Natural killer cell (primary cell): ENCODE data around the gene UBE2U. TPM values are rescaled to one million over a fixed set of nuclear protein-coding genes. Genes with fewer than 3 reads are reported as not detected.

Experiments used
- ATAC-seq, 3 donors: fragments of 150-1000 bp in 2 of 3; fragments of 200-7000 bp in 1 of 3; cut with Tn5 transposase; 1 replicate in 1 of 3; 2 replicates in 2 of 3; pipeline ENCODE4 v1.10.0; 2021; ENCODE audit warnings: mild to moderate bottlenecking in 2 of 3, moderate library complexity in 2 of 3
- DNase-seq, 2 donors: peaks; one replicate each; pipeline versions ENCODE4 v3.0.0 to v3.0.0-alpha.2; 2013 to 2021; ENCODE audit warnings: mixed read lengths in 1 of 2
- H3K27ac ChIP-seq: one replicate; pipeline ENCODE4 v1.5.1; 2013; ENCODE audit warnings: mild to moderate bottlenecking, low read length
- H3K27me3 ChIP-seq: one replicate; pipeline ENCODE4 v1.6.1; 2013; ENCODE audit warnings: low read length; ENCODE audit not compliant: control insufficient read depth, insufficient read depth
- H3K36me3 ChIP-seq: one replicate; pipeline ENCODE4 v1.6.1; 2013; ENCODE audit warnings: low read length; ENCODE audit not compliant: control insufficient read depth, insufficient read depth
- H3K4me1 ChIP-seq: one replicate; pipeline ENCODE4 v1.6.1; 2013; ENCODE audit warnings: low read length; ENCODE audit not compliant: control insufficient read depth, insufficient read depth
- H3K4me3 ChIP-seq: one replicate; pipeline ENCODE4 v1.5.1; 2013; ENCODE audit warnings: low read length
- H3K9me3 ChIP-seq: one replicate; pipeline ENCODE4 v1.6.1; 2013; ENCODE audit warnings: low read length; ENCODE audit not compliant: control insufficient read depth, insufficient read depth
- H3K27ac Mint-ChIP-seq, 2 donors: one replicate each; pipeline ENCODE4 v1.8.0; 2022; ENCODE audit warnings: mild to moderate bottlenecking in 2 of 2, mixed read lengths in 2 of 2, moderate library complexity in 1 of 2
- H3K27me3 Mint-ChIP-seq, 2 donors: one replicate each; pipeline ENCODE4 v1.8.0; 2022; ENCODE audit warnings: low read depth in 2 of 2, mixed read lengths in 2 of 2
- H3K36me3 Mint-ChIP-seq: one replicate; pipeline ENCODE4 v1.8.0; 2022; ENCODE audit warnings: mixed read lengths
- H3K4me1 Mint-ChIP-seq, 2 donors: one replicate each; pipeline ENCODE4 v1.8.0; 2022; ENCODE audit warnings: mixed read lengths in 2 of 2
- H3K4me3 Mint-ChIP-seq: one replicate; pipeline ENCODE4 v1.8.0; 2022; ENCODE audit warnings: mild to moderate bottlenecking, moderate library complexity, mixed read lengths
- H3K9me3 Mint-ChIP-seq, 2 donors: one replicate each; pipeline ENCODE4 v1.8.0; 2022; ENCODE audit warnings: mixed read lengths in 2 of 2
- WGBS: methylation state at CpG from one replicate; pipeline ENCODE4 v1.1.7; 2013; ENCODE audit warnings: missing lambda C conversion rate; ENCODE audit not compliant: insufficient coverage; 5-methylcytosine and 5-hydroxymethylcytosine counted together
- intact Hi-C: fragments of 100-400 bp; cut with micrococcal nuclease; formaldehyde crosslinking; loops from one replicate; pipeline ENCODE4 v1.14.2; 2022
- total RNA-seq, 4 donors: library from RNA; stranded (reverse); fragments of 120-200 nt in 1 of 4; gene quantifications; one replicate each; pipeline versions ENCODE4 v1.2.3 to v1.2.4, GENCODE V29; 2013 to 2022
- TF ChIP-seq, protein P1 (sequence below): fragments of 200-600 bp; IDR thresholded peaks from one replicate; pipeline ENCODE4 v1.8.0; 2022; ENCODE audit warnings: antibody characterized with exemption

Gene UBE2U
- total RNA-seq, 3 donors from 2014 or later (not counting 1 experiment from before 2014, with no cell fraction given) = not detected

DNA sequence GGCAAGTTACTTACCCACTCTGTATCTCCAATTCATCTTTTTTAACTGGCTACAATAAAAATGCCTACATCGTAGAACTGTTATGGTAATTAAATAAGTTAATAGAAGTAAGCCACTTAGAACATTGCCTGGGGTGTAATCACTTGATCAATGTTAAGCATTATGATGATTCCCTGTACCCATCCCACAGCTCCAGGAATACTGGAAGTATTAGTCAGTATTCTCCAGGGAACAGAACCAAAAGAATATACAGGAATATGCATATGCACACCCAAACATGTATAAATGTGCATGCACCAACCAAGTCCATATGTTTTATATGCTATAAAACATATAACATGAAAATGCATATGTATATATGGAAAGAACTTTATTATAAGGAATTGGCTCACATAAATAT, 107.3 kb downstream of the UBE2U start:
- Mint-ChIP-seq H3K36me3 (no peaks in the 10 kb centered on the region), H3K4me1 (no peaks in the 10 kb centered on the region), H3K9me3 (no peaks in the 10 kb centered on the region), H3K4me3 (no peak overlapping the region), H3K27ac (no peak overlapping the region), H3K27me3 (peaks cover 4 to 10% of the 10 kb centered on the region in 2 donors)
- DNase-seq (no peak), ATAC-seq (no peak)
- Histone ChIP-seq H3K4me1 (no peaks in the 10 kb centered on the region), H3K27ac (no peak overlapping the region), H3K9me3 (no peaks in the 10 kb centered on the region), H3K36me3 (no peaks in the 10 kb centered on the region), H3K4me3 (no peak overlapping the region), H3K27me3 (no peaks in the 10 kb centered on the region)
- TF ChIP-seq, protein P1, sequence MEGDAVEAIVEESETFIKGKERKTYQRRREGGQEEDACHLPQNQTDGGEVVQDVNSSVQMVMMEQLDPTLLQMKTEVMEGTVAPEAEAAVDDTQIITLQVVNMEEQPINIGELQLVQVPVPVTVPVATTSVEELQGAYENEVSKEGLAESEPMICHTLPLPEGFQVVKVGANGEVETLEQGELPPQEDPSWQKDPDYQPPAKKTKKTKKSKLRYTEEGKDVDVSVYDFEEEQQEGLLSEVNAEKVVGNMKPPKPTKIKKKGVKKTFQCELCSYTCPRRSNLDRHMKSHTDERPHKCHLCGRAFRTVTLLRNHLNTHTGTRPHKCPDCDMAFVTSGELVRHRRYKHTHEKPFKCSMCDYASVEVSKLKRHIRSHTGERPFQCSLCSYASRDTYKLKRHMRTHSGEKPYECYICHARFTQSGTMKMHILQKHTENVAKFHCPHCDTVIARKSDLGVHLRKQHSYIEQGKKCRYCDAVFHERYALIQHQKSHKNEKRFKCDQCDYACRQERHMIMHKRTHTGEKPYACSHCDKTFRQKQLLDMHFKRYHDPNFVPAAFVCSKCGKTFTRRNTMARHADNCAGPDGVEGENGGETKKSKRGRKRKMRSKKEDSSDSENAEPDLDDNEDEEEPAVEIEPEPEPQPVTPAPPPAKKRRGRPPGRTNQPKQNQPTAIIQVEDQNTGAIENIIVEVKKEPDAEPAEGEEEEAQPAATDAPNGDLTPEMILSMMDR = no peak
- intact Hi-C loops = no loop called here
- WGBS = no CpG with 5 or more reads among the region's 1 CpG

DNA sequence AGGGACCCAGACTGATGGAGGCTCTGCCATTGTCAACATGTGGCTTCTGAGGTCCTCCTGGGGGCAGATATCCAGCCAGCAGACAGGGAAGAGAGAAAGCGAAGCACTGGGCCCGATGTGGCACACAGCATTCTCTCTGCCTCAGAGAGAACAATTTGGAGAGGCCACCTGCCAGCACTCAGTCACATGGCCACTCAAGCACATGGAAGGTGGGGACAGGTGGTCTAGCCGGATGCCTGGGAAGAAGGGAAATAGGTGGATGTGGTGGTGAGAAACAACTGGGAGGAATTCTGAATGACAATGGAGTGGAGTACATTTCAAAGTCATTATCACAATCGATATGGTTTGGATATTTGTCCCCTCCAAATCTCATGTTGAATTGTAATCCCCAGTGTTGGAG, 109.0 kb downstream of the UBE2U start:
- no peak overlapping the region for H3K4me3 Mint-ChIP-seq
- H3K27ac ChIP-seq = no peak overlapping the region
- no peaks in the 10 kb centered on the region for H3K9me3 ChIP-seq
- no peaks in the 10 kb centered on the region for H3K27me3 ChIP-seq
- intact Hi-C loops = no loop called here
- peaks cover 7 to 16% of the 10 kb centered on the region in 2 donors for H3K27me3 Mint-ChIP-seq
- no peaks in the 10 kb centered on the region for H3K36me3 Mint-ChIP-seq
- H3K36me3 ChIP-seq = no peaks in the 10 kb centered on the region
- H3K4me3 ChIP-seq = no peak overlapping the region
- ATAC-seq (no peak), DNase-seq (no peak)
- H3K4me1 Mint-ChIP-seq = no peaks in the 10 kb centered on the region
- WGBS = 89% methylated on average over 4 of the region's 4 CpGs
- TF ChIP-seq, protein P1 = no peak
- no peaks in the 10 kb centered on the region for H3K4me1 ChIP-seq
- H3K27ac Mint-ChIP-seq = no peak overlapping the region
- H3K9me3 Mint-ChIP-seq = no peaks in the 10 kb centered on the region

DNA sequence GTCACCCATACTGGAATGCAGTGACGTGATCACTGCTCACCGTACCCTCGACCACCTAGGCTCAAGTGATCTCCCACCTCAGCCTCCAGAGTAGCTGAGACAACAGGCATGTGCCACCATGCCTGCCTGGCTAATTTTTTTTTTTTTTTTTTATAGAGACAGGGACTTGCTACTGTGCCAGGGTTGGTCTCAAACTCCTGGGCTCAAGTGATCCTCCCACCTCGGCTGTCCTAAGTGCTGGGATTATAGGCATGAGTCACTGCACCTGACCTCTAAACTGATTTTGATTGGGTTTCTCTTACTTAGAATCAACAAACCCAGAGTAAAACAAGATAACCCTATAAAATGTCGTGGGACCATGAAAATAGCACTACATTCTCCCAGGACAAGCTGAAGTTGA, 112.0 kb downstream of the UBE2U start:
- intact Hi-C loops = no loop called here
- WGBS = 95% methylated on average over 4 of the region's 5 CpGs

More for the DNA sequence above, 112.0 kb downstream of the UBE2U start:
- DNase-seq (no peak), ATAC-seq (no peak)
- Mint-ChIP-seq H3K27me3 (peaks cover 6 to 7% of the 10 kb centered on the region in 2 donors), H3K4me1 (no peaks in the 10 kb centered on the region), H3K36me3 (no peaks in the 10 kb centered on the region), H3K27ac (no peak overlapping the region), H3K4me3 (no peak overlapping the region), H3K9me3 (no peaks in the 10 kb centered on the region)
- Histone ChIP-seq H3K36me3 (no peaks in the 10 kb centered on the region), H3K27me3 (no peaks in the 10 kb centered on the region), H3K4me3 (no peak overlapping the region), H3K27ac (no peak overlapping the region), H3K9me3 (no peaks in the 10 kb centered on the region), H3K4me1 (no peaks in the 10 kb centered on the region)
- TF ChIP-seq, protein P1 = no peak
